Measurements from ENCODE around the gene SMARCE1.
"Not testable (repeated sequence)": the region's sequence is repeated elsewhere in the genome, so short reads cannot be mapped to it uniquely, and the experiment has no call there.

SMARCE1 gene

GRCh38 chr17:40608061-40608581 lies 39.5 kb downstream of the SMARCE1 start:
- DNase-seq, result no peak

DNA sequence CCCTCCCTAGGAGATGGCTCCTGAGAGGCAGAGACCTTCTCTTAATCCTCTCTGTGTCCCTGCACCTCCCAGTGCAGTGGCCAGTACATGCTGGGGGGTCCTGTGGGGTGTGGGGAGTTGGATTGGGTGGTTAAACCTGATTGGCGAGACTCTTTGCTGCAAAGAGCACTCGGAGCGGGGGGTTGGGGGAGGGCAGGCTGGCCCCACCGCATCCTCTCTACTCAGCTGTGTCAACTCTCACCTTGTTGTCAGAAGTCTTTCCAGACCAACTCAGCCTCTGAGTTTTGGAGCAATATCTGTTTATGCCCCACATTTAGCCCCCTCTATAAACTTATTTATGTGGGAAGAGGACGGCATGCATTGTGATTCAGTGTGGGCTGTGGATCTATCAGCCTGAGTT lies 40.0 kb downstream of the SMARCE1 start:
- DNase-seq, result peak in 2 of 4 experiments; percentile 43 to 57

GRCh38 chr17:40606548-40607353 lies 40.9 kb downstream of the SMARCE1 start:
- no peak for DNase-seq

- peak in 3 of 4 experiments; percentile 20 to 59 (median 53) for DNase-seq
These were observed 42.3 kb downstream of the SMARCE1 start for GRCh38 chr17:40605306-40605705.

DNA sequence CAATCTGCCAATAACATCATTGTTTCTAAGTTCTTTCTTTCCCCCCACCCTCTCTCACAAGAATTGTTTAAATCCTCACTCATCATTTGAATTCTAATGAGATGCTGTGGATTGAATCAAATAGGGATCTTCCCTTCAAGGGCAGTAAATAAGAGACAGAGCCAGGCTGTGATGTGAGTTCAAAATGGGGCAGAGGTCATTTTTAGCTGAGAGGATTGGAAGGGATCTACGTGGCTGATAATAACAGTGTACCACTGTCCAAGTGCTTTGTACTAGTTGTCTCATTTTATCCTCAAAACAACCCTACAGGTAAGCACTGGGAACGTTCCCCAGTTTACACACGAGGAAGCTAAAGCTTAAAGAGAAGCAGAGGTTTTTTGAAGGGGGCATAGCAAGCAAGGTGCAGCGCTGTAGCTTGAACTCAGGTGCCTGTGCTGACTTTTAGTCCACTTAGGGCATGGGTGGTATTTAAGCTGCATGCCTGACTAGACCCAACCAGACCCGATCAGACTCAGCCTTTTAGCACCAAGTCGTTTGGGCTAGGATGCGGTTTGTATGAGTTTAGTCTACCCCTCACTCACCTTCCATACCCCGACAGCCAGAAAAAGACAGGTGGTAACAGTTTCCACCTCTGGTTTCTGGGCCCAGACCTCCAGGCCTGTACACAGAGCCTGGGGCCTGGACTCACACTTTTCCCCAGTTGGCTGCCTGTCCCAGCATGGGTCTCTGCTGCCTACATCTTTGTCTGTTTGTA lies 43.1 kb downstream of the SMARCE1 start:
- DNase-seq, result no peak

GRCh38 chr17:40602445-40603443 lies 44.9 kb downstream of the SMARCE1 start:
- DNase-seq, result peak; percentile 37 to 80 (median 60)

DNA sequence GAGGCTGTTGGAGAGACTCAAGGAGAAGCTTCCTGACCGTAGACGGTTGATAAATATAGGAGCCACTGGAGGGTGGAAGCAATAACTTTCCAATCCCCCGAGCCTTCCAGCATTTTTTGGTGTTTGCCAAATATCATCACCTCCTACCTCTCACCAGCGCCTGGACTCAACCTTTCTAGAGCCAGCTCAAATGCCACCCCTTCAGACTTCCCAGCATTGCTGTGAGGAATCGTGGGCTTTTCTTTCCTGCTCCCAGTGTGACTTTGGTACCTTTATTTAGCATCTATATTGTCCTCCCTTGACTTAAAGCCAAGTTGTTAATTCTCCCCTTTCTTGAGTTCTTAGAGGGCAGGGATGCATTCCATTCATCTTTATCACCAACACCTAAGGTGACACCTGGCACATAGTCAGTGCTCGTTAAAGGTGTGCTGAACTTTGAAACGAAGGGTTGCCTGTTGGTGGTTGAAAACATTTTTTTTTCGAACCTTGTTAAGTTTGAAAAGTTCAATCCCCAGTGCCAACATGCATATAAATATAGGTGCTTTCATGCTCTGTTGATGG lies 47.1 kb downstream of the SMARCE1 start:
- no peak for DNase-seq

GRCh38 chr17:40599468-40599763 lies 48.2 kb downstream of the SMARCE1 start:
- DNase-seq, result no peak

GRCh38 chr17:40598619-40599467 lies 48.8 kb downstream of the SMARCE1 start:
- DNase-seq, result peak; percentile 21 to 51 (median 42)

- DNase-seq, result no peak
These were observed 49.4 kb downstream of the SMARCE1 start for GRCh38 chr17:40598301-40598618.

- no peak for DNase-seq
These were observed 49.9 kb downstream of the SMARCE1 start for GRCh38 chr17:40597556-40598300.

DNA sequence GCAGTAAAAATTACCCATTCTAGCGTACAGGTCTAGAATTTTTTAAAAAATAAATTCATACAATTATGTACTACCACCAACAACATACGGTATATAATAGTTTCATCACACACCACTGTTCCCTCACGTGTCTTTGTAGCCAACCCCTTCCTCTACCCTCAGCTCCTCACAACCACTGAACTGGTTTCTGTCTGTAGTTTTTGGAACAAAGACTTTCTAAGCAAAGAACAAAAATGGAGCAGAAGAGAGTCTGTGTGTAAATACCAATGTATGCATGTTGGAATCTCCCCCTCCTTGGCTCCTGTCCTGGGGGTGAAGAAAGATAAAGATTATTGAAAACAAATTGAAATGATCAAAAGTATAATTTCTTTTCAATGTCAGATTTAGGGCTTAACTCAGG lies 50.5 kb downstream of the SMARCE1 start:
- no peak for DNase-seq

- DNase-seq, result no peak
These were observed 51.2 kb downstream of the SMARCE1 start for GRCh38 chr17:40596261-40596919.

DNA sequence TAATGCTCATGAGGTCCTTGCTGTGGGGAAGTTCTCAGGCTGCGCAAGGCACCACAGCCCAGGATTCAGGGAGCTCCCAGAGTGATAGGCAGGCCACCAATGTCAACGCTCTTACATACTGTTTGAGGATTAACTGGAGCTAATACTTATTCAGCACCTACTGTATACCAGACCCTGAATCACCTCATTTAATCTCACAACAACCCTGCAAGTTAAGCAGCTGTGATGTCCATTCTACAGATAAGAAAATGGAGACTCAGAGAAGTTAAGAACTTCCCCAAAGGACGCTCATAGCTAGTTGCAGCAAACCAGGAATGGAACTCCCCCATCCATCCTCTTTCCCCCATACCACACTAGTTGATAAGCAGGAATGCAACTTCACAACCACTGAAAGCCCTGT lies 56.9 kb downstream of the SMARCE1 start:
- DNase-seq, result no peak

DNA sequence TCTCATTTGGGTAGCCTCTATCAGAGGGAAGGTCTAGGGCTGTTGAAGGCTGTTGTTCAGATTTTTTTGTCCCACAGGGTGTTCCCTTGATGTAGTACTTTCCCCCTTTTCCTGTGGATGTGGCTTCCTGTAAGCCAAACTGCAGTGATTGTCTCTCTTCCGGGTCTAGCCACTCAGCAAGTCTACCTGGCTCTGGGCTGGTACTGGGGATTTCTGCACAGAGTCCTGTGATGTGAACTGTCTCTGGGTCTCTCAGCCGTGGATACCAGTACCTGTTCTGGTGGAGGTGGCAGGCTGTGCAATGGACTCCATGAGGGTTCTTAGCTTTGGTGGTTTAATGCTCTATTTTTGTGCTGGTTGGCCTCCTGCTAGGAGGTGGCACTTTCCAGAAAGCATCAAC lies 59.1 kb downstream of the SMARCE1 start:
- DNase-seq, result no peak

DNA sequence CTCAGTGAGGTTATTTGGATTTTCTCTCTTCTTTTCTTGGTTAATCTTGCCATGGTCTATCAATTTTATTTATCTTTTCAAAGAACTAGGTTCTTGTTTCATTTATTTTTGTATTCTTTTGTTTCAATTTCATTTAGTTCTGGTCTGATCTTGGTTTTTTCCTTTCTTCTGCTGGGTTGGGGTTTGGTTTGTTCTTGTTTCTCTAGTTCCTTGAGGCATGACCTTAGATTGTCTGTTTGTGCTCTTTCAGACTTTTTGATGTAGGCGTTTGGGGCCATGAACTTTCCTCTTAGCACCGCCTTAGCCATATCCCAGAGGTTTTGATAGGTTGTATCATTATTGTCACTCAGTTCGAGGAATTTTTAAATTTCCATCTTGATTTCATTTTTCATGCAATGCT lies 61.4 kb downstream of the SMARCE1 start:
- DNase-seq, result not testable (repeated sequence)

DNA sequence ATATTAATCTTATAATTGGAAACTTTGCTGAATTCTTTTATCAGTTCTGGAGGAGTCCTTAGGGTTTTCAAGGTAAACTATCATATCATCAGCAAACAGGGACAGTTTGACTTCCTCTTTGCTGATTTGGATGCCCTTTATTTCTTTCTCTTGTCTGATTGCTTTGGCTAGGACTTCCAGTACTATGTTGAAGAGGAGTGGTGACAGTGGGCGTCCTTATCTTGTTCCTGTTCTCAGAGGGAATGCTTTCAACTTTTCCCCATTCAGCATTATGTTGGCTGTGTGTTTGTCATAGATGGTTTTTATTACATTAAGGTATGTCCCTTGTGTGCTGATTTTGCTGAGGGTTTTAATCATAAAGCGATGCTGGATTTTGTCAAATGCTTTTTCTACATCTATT lies 62.7 kb downstream of the SMARCE1 start:
- not testable (repeated sequence) for DNase-seq

DNA sequence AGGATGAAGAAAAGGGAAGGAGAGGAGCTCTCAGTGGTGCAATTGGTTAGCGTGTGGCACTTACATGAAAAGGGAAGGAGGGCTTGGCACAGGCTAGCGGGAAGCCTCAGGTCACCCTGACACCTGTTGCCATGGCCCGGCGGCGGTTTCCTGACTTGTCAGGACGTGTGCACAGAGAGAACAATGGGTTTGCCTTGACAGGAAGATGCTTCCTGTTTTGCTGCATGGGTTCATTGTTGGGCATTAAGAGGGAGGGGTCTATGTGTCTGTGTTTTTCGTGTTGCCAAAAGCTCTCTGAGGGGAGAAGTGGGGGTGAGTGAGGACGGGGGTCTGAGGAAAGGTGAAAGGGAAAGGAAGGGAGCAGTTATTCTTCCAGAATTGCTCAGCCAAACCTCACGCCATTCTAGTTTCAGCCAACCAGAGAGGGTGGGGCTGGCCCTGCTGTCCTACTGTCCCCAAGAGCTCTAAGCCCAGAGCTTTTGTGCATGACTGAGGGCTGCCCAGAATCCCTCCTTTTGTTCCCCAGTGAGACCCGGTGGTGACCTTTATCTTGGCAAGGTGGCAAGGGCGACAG lies 65.2 kb downstream of the SMARCE1 start:
- DNase-seq, result peak in 2 of 4 experiments; percentile 78

DNA sequence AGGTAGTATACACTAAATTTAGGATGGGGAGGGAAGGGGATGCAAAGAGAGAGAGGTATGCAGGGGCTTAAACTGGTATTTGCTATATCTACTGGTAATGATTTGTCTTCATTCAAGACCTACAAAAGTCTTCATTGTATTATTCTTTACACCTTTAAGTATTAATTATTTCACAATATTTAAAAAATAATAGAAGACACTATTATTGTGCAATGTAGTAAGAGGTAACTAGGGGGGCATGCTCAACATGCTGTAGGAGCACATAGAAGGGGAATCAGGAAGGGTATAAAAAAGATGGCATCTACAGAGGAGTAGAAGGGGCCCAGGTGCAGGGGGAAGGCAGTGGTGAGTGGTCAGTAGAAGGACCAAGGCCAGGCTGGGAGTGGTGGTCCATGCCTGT lies 67.5 kb downstream of the SMARCE1 start:
- DNase-seq, result no peak

DNA sequence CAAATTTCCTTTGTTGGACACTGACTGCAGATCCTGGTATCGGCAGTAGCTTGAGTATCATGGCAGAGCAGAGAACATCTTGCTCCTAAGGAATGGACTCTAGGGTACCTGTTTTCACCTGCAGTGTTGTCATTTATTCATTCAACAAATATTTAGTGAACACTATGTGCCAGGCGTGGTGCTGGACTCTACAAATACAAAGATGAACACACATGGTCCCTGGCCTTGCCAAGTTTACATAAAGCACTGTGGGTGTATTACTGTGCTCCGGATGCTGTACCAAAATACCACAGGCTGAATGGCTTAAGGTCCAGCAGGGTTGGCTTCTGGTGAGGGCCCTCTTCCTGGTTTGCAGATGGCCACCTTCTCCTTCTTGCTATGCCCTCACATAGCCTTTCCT lies 68.1 kb downstream of the SMARCE1 start:
- DNase-seq, result no peak
